ENCODE data around the gene CTCFL.

- TF ChIP-seq CTCF (IDR thresholded peaks at IDR 0.05): no peak
- TF ChIP-seq POLR2A (IDR thresholded peaks at IDR 0.05): no peak
Observed at GRCh38 chr20:57536120-57536708, 11.3 kb upstream of the CTCFL start.
